Left ventricle myocardium inferior (tissue), 1 donor: ENCODE data around the gene SSNA1. TPM values are rescaled to one million over a fixed set of nuclear protein-coding genes. Genes with fewer than 3 reads are reported as not detected.

Source experiments
- DNase-seq: peaks from one replicate; pipeline ENCODE4 v3.0.0-alpha.2; 2020
- H3K27ac ChIP-seq: fragments of 200-600 bp; replicated peaks from 2 replicates; pipeline ENCODE4 v1.8.0; 2021
- H3K27me3 ChIP-seq: fragments of 200-600 bp; 2 replicates; pipeline ENCODE4 v1.8.0; 2021; ENCODE audit warnings: low read depth
- H3K36me3 ChIP-seq: fragments of 200-600 bp; 2 replicates; pipeline ENCODE4 v1.8.0; 2021
- H3K4me1 ChIP-seq: fragments of 200-600 bp; 2 replicates; pipeline ENCODE4 v1.8.0; 2021
- H3K4me3 ChIP-seq: fragments of 200-600 bp; 2 replicates; pipeline ENCODE4 v1.8.0; 2021; ENCODE audit warnings: mild to moderate bottlenecking, moderate library complexity
- H3K9me3 ChIP-seq: fragments of 200-600 bp; replicated peaks from 2 replicates; pipeline ENCODE4 v1.8.0; 2021
- CTCF ChIP-seq: fragments of 200-600 bp; IDR thresholded peaks from 2 replicates; pipeline ENCODE4 v1.8.0; 2021; ENCODE audit warnings: antibody characterized with exemption, mild to moderate bottlenecking, borderline replicate concordance
- intact Hi-C: fragments of 100-400 bp; cut with micrococcal nuclease; formaldehyde crosslinking; loops from one replicate; pipeline ENCODE4 v1.11.0; 2022
- total RNA-seq: library from RNA; stranded (reverse); fragmentation: NEBNext Ultra II Directional; extraction: Animal tissue kit (Norgen Biotek cat#: 25700); gene quantifications from one replicate; pipeline ENCODE4 v1.2.1, GENCODE V29; 2021
- donor health status: DM: no; HTN: yes; CAD: no; lungs with severe emphysema.

SSNA1 gene
- total RNA-seq, 1 donor from 2014 or later: 72.3 TPM

- Histone ChIP-seq H3K27me3 (peaks cover 36% of the 10 kb centered on the region), H3K36me3 (no peaks in the 10 kb centered on the region), H3K27ac (no peak overlapping the region), H3K4me3 (no peak overlapping the region), H3K9me3 (no peaks in the 10 kb centered on the region), H3K4me1 (peaks cover 27% of the 10 kb centered on the region)
- intact Hi-C loops: loop anchor here (5.0 kb wide), 1 partner anchor 104 kb away; no protein-coding TSS in a partner anchor
- DNase-seq: no peak
- TF ChIP-seq CTCF: no peak
Measured at GRCh38 chr9:137226338-137227053, 38.0 kb downstream of the SSNA1 start.

- Histone ChIP-seq H3K36me3 (no peaks in the 10 kb centered on the region), H3K9me3 (no peaks in the 10 kb centered on the region), H3K4me1 (peaks cover 23% of the 10 kb centered on the region), H3K27ac (no peak within 1 kb of the TSS), H3K4me3 (no peak within 1 kb of the TSS), H3K27me3 (peaks cover 44% of the 10 kb centered on the region)
- intact Hi-C loops: loop anchor here (5.0 kb wide), 1 partner anchor 105 kb away; no protein-coding TSS in a partner anchor
- TF ChIP-seq CTCF: peak; percentile 92
- DNase-seq: peak; percentile 71
Measured at GRCh38 chr9:137227054-137227852, 38.8 kb downstream of the SSNA1 start, which contains the start of gene RNF224. RNF224 (plus strand) TSS chr9:137227502; CDS start chr9:137228336, 834 bp downstream.

GRCh38 chr9:137227853-137228505 lies 39.5 kb downstream of the SSNA1 start:
- Histone ChIP-seq H3K27me3 (peaks cover 51% of the 10 kb centered on the region), H3K4me1 (peaks cover 16% of the 10 kb centered on the region), H3K27ac (no peak overlapping the region), H3K4me3 (no peak overlapping the region), H3K9me3 (no peaks in the 10 kb centered on the region), H3K36me3 (no peaks in the 10 kb centered on the region)
- DNase-seq: no peak
- no peak for TF ChIP-seq CTCF
- intact Hi-C loops: loop anchor here (5.0 kb wide), 1 partner anchor 106 kb away; no protein-coding TSS in a partner anchor

- H3K27me3 ChIP-seq: peaks cover 57% of the 10 kb centered on the region
- no peak for TF ChIP-seq CTCF
- H3K27ac ChIP-seq: no peak overlapping the region
- no peak for DNase-seq
- peaks cover 13% of the 10 kb centered on the region for H3K4me1 ChIP-seq
- H3K36me3 ChIP-seq: no peaks in the 10 kb centered on the region
- intact Hi-C loops: loop anchor here (5.0 kb wide), 1 partner anchor 106 kb away; no protein-coding TSS in a partner anchor
- no peaks in the 10 kb centered on the region for H3K9me3 ChIP-seq
- H3K4me3 ChIP-seq: no peak overlapping the region
Measured at GRCh38 chr9:137228506-137228967, 40.1 kb downstream of the SSNA1 start.
